Heart left ventricle (tissue), 16 donors: ENCODE data around the gene AGBL3. TPM values are rescaled to one million over a fixed set of nuclear protein-coding genes. Genes with fewer than 3 reads are reported as not detected.
A peak's percentile ranks its signal among the peaks of the same experiment; 100 is the strongest.

ENCODE experiments used
- ATAC-seq, 4 donors: fragments of 200-7000 bp; cut with Tn5 transposase; one replicate each; pipeline ENCODE4 v1.9.1; 2020 to 2022; ENCODE audit warnings: moderate library complexity in 4 of 4, mild to moderate bottlenecking in 3 of 4, moderate number of reproducible peaks in 1 of 4
- DNase-seq, 5 donors: peaks; one replicate each; pipeline ENCODE4 v3.0.0-alpha.2; 2020
- H3K27ac ChIP-seq, 12 donors: fragments of 200-600 bp; sonication (generic) in 4 of 12; one replicate each; pipeline versions ENCODE4 v1.5.0 to v1.8.0; 2016 to 2022; ENCODE audit warnings: mild to moderate bottlenecking in 2 of 12
- H3K27me3 ChIP-seq, 9 donors: fragments of 200-600 bp; sonication (generic) in 2 of 9; one replicate each; pipeline versions ENCODE4 v1.5.1 to v1.8.0; 2016 to 2022; ENCODE audit warnings: mild to moderate bottlenecking in 3 of 9
- H3K36me3 ChIP-seq, 9 donors: fragments of 200-600 bp; sonication (generic) in 2 of 9; one replicate each; pipeline versions ENCODE4 v1.5.0 to v1.8.0; 2018 to 2022; ENCODE audit warnings: mild to moderate bottlenecking in 2 of 9
- H3K4me1 ChIP-seq, 12 donors: fragments of 200-600 bp; sonication (generic) in 4 of 12; one replicate each; pipeline versions ENCODE4 v1.5.0 to v1.8.0; 2016 to 2022; ENCODE audit warnings: mild to moderate bottlenecking in 3 of 12
- H3K4me3 ChIP-seq, 12 donors: fragments of 200-600 bp; sonication (generic) in 4 of 12; one replicate each; pipeline versions ENCODE4 v1.5.0 to v1.8.0; 2017 to 2022; ENCODE audit warnings: mild to moderate bottlenecking in 9 of 12, moderate library complexity in 4 of 12
- H3K9me3 ChIP-seq, 12 donors: fragments of 200-600 bp; sonication (generic) in 4 of 12; one replicate each; pipeline versions ENCODE4 v1.5.0 to v1.8.0; 2016 to 2022; ENCODE audit warnings: mild to moderate bottlenecking in 1 of 12
- CTCF ChIP-seq, 12 donors: fragments of 200-600 bp; sonication (generic) in 4 of 12; IDR thresholded peaks; one replicate each; pipeline versions ENCODE4 v1.5.0 to v1.8.0; 2018 to 2022; ENCODE audit warnings: antibody characterized with exemption in 12 of 12, mild to moderate bottlenecking in 5 of 12
- POLR2A ChIP-seq, 2 donors: fragments of 450-650 bp; IDR thresholded peaks; one replicate each; pipeline ENCODE4 v1.6.1; 2017; ENCODE audit warnings: antibody characterized with exemption in 2 of 2, mild to moderate bottlenecking in 2 of 2, moderate library complexity in 2 of 2
- WGBS, 4 donors: extraction: QIAGEN DNeasy Blood & Tissue Kit in 2 of 4; methylation state at CpG; one replicate each; pipeline versions ENCODE4 v1.1.5 to v1.1.7; 2013 to 2018; 5-methylcytosine and 5-hydroxymethylcytosine counted together
- intact Hi-C, 10 donors: fragments of 100-400 bp; cut with DNase I; formaldehyde crosslinking; loops; one replicate each; pipeline versions ENCODE4 v1.11.1 to v1.14.2; 2022
- polyA plus RNA-seq, 2 donors: library from polyadenylated mRNA; stranded (reverse); fragments of 200-250 nt; gene quantifications; one replicate each; pipeline ENCODE4 v1.2.3, GENCODE V29; 2013
- total RNA-seq, 9 donors: library from RNA; depleted of rRNA in 2 of 9; stranded (reverse); fragments of >200 nt in 2 of 9; fragmentation: NEBNext Ultra II Directional in 3 of 9; extraction: Animal tissue kit (Norgen Biotek cat#: 25700) in 3 of 9; gene quantifications; one replicate each; pipeline versions ENCODE4 v1.1.0 to v1.2.4, GENCODE V29; 2016 to 2023
- donor health status: ischemic (EF 13 %, LVEDD 7.1; RV severe dilation, severe dysfunction).
- donor health status: healthy with polysubstance abuse.
- donor health status: DM: no; HTN: yes; CAD: no.
- donor health status: DM: no; HTN: no; CAD: no.
- donor health status: ischemic (EF 25% LVEDD 6.9; RV normal size, moderate dysfunction).
- donor health status: ischemic (EF 25% LVEDD 5.7; RV mildly dilated, moderate dysfunction).
- donor health status: healthy.
- donor health status: DM: yes; HTN: yes; CAD: no.
- donor health status: ischemic (EF 35%, LVEDD 5.7; RV mildly dilated, moderate dysfunction).
- donor health status: nonischemic (EF 11% LVEDD 7.7; RV severe dilation, severe dysfunction).
- donor health status: DM: yes; HTN: yes; CAD: no.
- donor health status: PGD.
- donor health status: ischemic (EF 29% LVEDD 5.4; RV normal size, mild dysfunction).
- donor health status: nonischemic (EF 23%, LVEDD 6.1; RV moderate dilation, normal function).

AGBL3 gene
- total and polyA plus RNA-seq, 11 donors, result 0.40 to 1.5 (median 0.93) TPM

- Histone ChIP-seq H3K27ac (peak overlapping the region in 11 of 12 donors; percentile 58 to 90 (median 80)), H3K36me3 (peaks cover 0 to 55% (median 32%) of the 10 kb centered on the region in 9 donors)
Measured at GRCh38 chr7:135162382-135163001, 176.2 kb downstream of the AGBL3 start.

GRCh38 chr7:135164357-135165061, 178.2 kb downstream of the AGBL3 start:
- intact Hi-C loops, result loop anchor here in 5 of 10 donors (5.0 to 10.0 kb wide), 4 partner anchors 177 to 480 kb away; partner anchors contain the start of genes AGBL3 (in 3 of the 5) and CALD1 (in 2 of the 5)
- Histone ChIP-seq H3K27me3 (no peaks in the 10 kb centered on the region), H3K4me3 (no peak overlapping the region), H3K4me1 (peaks cover 31 to 88% (median 80%) of the 10 kb centered on the region in 12 donors), H3K36me3 (peaks cover 0 to 61% (median 40%) of the 10 kb centered on the region in 9 donors), H3K9me3 (no peaks in the 10 kb centered on the region), H3K27ac (peak overlapping the region in 11 of 12 donors; percentile 20 to 79 (median 48))
- peak in 3 of 4 donors; percentile 14 to 50 (median 30) for ATAC-seq
- TF ChIP-seq CTCF (IDR thresholded peaks at IDR 0.05) (peak in 1 of 12 donors; percentile 9), POLR2A (IDR thresholded peaks at IDR 0.05) (no peak)
- 74 to 81% (median 77%) methylated on average over 13 to 18 of the region's 18 CpGs for WGBS, 4 donors
- DNase-seq, result peak in 2 of 5 donors; percentile 71 to 75

More at GRCh38 chr7:135162382-135163001, 176.2 kb downstream of the AGBL3 start:
- intact Hi-C loops, result loop anchor here in 4 of 10 donors (10.0 kb wide), 3 partner anchors 178 to 478 kb away; partner anchors contain the start of genes CALD1 (in 2 of the 4) and AGBL3 (in 1 of the 4)
- ATAC-seq, result no peak
- H3K4me3 ChIP-seq, result no peak overlapping the region
- DNase-seq, result no peak
- no peaks in the 10 kb centered on the region for H3K9me3 ChIP-seq
- H3K4me1 ChIP-seq, result peaks cover 29 to 89% (median 83%) of the 10 kb centered on the region in 12 donors
- H3K27me3 ChIP-seq, result no peaks in the 10 kb centered on the region
- WGBS, 4 donors, result 93 to 99% (median 96%) methylated on average over 2 of the region's 2 CpGs
- TF ChIP-seq POLR2A (IDR thresholded peaks at IDR 0.05), result no peak
- no peak for TF ChIP-seq CTCF (IDR thresholded peaks at IDR 0.05)

- Histone ChIP-seq H3K27ac (peak overlapping the region; percentile 28 to 81 (median 69)), H3K9me3 (no peaks in the 10 kb centered on the region), H3K4me3 (no peak overlapping the region), H3K36me3 (peaks cover 0 to 61% (median 40%) of the 10 kb centered on the region in 9 donors), H3K4me1 (peaks cover 23 to 80% (median 72%) of the 10 kb centered on the region in 12 donors), H3K27me3 (no peaks in the 10 kb centered on the region)
- no peak for DNase-seq
- WGBS, 4 donors, result 61 to 76% (median 72%) methylated on average over 4 of the region's 4 CpGs
- intact Hi-C loops, result loop anchor here in 5 of 10 donors (5.0 to 10.0 kb wide), 4 partner anchors 179 to 481 kb away; partner anchors contain the start of genes AGBL3 (in 3 of the 5) and CALD1 (in 2 of the 5)
- TF ChIP-seq POLR2A (IDR thresholded peaks at IDR 0.05), result no peak
- no peak for TF ChIP-seq CTCF (IDR thresholded peaks at IDR 0.05)
- no peak for ATAC-seq
Measured at GRCh38 chr7:135165862-135166261, 179.6 kb downstream of the AGBL3 start.
